K562 (cell line): ENCODE results near the gene MPPED2. TPM values are rescaled to one million over a fixed set of nuclear protein-coding genes. Genes with fewer than 3 reads are reported as not detected.

Experiments used
- ATAC-seq: fragments of 200-7000 bp; cut with Tn5 transposase; 3 replicates; pipeline ENCODE4 v1.9.1; 2020; ENCODE audit warnings: moderate library complexity
- BruUV-seq: library from RNA; stranded (reverse); fragments of 400-500 nt; replicated peaks from 2 replicates; lab custom pipeline; 2021; lab: Mats Ljungman, UMichigan
- CTCF ChIA-PET: fragments of 300-600 bp; formaldehyde crosslinking; extraction: SDS; loops from one replicate; lab custom pipeline; 2021; ENCODE audit warnings: low intra/inter-chr PET ratio; lab: Yijun Ruan, JAX
- POLR2A ChIA-PET: fragments of 300-600, 350-650 bp; sonication (Branson Sonifier 250); formaldehyde crosslinking; extraction: SDS; loops from one replicate; lab custom pipeline; 2021; ENCODE audit warnings: antibody characterized with exemption, inconsistent platforms; lab: Yijun Ruan, JAX
- DNase-seq, 4 experiments: peaks; one replicate each; pipeline versions ENCODE4 v3.0.0 to v3.0.0-alpha.2; 2011 to 2018; ENCODE audit warnings: low spot score in 3 of 4, mixed read lengths in 3 of 4; ENCODE audit errors: extremely low read depth in 1 of 4
- FAIRE-seq: peaks from 2 replicates; lab custom pipeline; 2011; peaks lifted over from hg19 to GRCh38; lab: Jason Lieb, UNC
- H2AFZ ChIP-seq: 2 replicates; pipeline ENCODE4 v1.6.0; 2011; ENCODE audit warnings: low read depth, low read length, control low read depth, inconsistent platforms
- H3K27ac ChIP-seq: fragments of 200-600 bp; 3 replicates; pipeline ENCODE4 v1.8.0; 2011; ENCODE audit warnings: low read depth, mild to moderate bottlenecking, control low read depth, inconsistent platforms, low read length, moderate library complexity, mixed read lengths; ENCODE audit errors: extremely low read depth
- H3K27me3 ChIP-seq, 2 experiments: fragments of 300-600 bp in 1 of 2; 2 replicates in 1 of 2; 3 replicates in 1 of 2; pipeline versions ENCODE4 v1.6.0 to v1.8.0; 2011; ENCODE audit warnings: inconsistent platforms in 2 of 2, low read length in 2 of 2, mild to moderate bottlenecking in 1 of 2, mixed read lengths in 1 of 2, moderate library complexity in 1 of 2; ENCODE audit not compliant: control insufficient read depth in 2 of 2, insufficient read depth in 2 of 2
- H3K36me3 ChIP-seq: fragments of 300-600 bp; 3 replicates; pipeline ENCODE4 v1.8.0; 2011; ENCODE audit warnings: mild to moderate bottlenecking, low read length, inconsistent platforms; ENCODE audit not compliant: control insufficient read depth, insufficient read depth
- H3K4me1 ChIP-seq, 2 experiments: fragments of 200-600 bp in 1 of 2; replicated peaks in 1 of 2; 2 replicates in 1 of 2; 3 replicates in 1 of 2; pipeline versions ENCODE4 v1.5.1 to v1.8.0; 2011; ENCODE audit warnings: inconsistent platforms in 2 of 2, low read length in 2 of 2, mild to moderate bottlenecking in 1 of 2, mixed read lengths in 1 of 2, moderate library complexity in 1 of 2; ENCODE audit not compliant: control insufficient read depth in 2 of 2, insufficient read depth in 2 of 2
- H3K4me2 ChIP-seq: 2 replicates; pipeline ENCODE4 v1.6.1; 2011; ENCODE audit warnings: low read length, control low read depth, inconsistent platforms, mixed read lengths; ENCODE audit not compliant: insufficient read depth
- H3K4me3 ChIP-seq: fragments of 200-600 bp; sonication (generic), shearing (Covaris generic); 2 replicates; pipeline ENCODE4 v1.5.1; 2016; ENCODE audit warnings: control low read depth, inconsistent platforms
- H3K79me2 ChIP-seq: fragments of 200-600 bp; 3 replicates; pipeline ENCODE4 v1.8.0; 2011; ENCODE audit warnings: low read length, inconsistent platforms; ENCODE audit not compliant: control insufficient read depth, insufficient read depth
- H3K9ac ChIP-seq, 2 experiments: 2 replicates each; pipeline versions ENCODE4 v1.6.0 to v1.6.1; 2011; ENCODE audit warnings: low read depth in 2 of 2, low read length in 2 of 2, control low read depth in 1 of 2, inconsistent platforms in 1 of 2, mild to moderate bottlenecking in 1 of 2, mixed read lengths in 1 of 2; ENCODE audit not compliant: insufficient read depth in 1 of 2
- H3K9me1 ChIP-seq: one replicate; pipeline ENCODE4 v1.6.0; 2011; ENCODE audit warnings: inconsistent platforms, mild to moderate bottlenecking, low read length, moderate library complexity; ENCODE audit not compliant: control insufficient read depth, insufficient read depth
- H3K9me3 ChIP-seq: replicated peaks from 2 replicates; pipeline ENCODE4 v1.5.1; 2011; ENCODE audit warnings: low read depth, low read length, inconsistent platforms; ENCODE audit not compliant: control insufficient read depth, insufficient read depth
- H4K20me1 ChIP-seq: replicated peaks from 2 replicates; pipeline ENCODE4 v1.6.1; 2011; ENCODE audit warnings: low read length, inconsistent platforms, mixed read lengths; ENCODE audit not compliant: control insufficient read depth, insufficient read depth
- CBFA2T3 ChIP-seq: fragments of 450-650 bp; IDR thresholded peaks from 2 replicates; pipeline ENCODE4 v1.6.1; 2017
- CHD4 ChIP-seq: fragments of 200-600 bp; sonication (generic); IDR thresholded peaks from 3 replicates; pipeline ENCODE4 v1.6.1; 2012; ENCODE audit warnings: low read depth, mild to moderate bottlenecking, mixed read lengths, low read length, inconsistent platforms; ENCODE audit not compliant: insufficient read depth, insufficient replicate concordance, poor library complexity, severe bottlenecking
- EGR1 ChIP-seq: fragments of 450-650 bp; conservative IDR thresholded peaks from 2 replicates; pipeline ENCODE4 v1.6.1; 2017; ENCODE audit warnings: mild to moderate bottlenecking
- GABPA ChIP-seq: fragments of 200-800 bp; sonication (Bioruptor generic); conservative IDR thresholded peaks from 2 replicates; pipeline ENCODE4 v1.6.1; 2016; ENCODE audit warnings: low read depth, missing genetic modification characterization, missing compliant biosample characterization
- ILF3 ChIP-seq: fragments of 450-650 bp; IDR thresholded peaks from 2 replicates; pipeline ENCODE4 v1.6.1; 2018; ENCODE audit warnings: antibody characterized with exemption, mild to moderate bottlenecking, moderate library complexity, borderline replicate concordance
- POLR2AphosphoS2 ChIP-seq: IDR thresholded peaks from 2 replicates; pipeline ENCODE4 v1.6.1; 2012; ENCODE audit warnings: low read length, improper control_type of control experiment
- RAD51 ChIP-seq: fragments of 450-650 bp; IDR thresholded peaks from 2 replicates; pipeline ENCODE4 v1.7.1; 2016; ENCODE audit warnings: low read depth, mild to moderate bottlenecking, borderline replicate concordance
- RBM15 ChIP-seq: fragments of 200-400 bp; formaldehyde crosslinking; IDR thresholded peaks from 2 replicates; pipeline ENCODE4 v1.6.1; 2018; ENCODE audit warnings: mild to moderate bottlenecking, low read length, moderate library complexity; ENCODE audit not compliant: insufficient read depth
- SUPT5H ChIP-seq: fragments of 450-650 bp; IDR thresholded peaks from 2 replicates; pipeline ENCODE4 v1.6.1; 2016
- ZNF699 ChIP-seq: fragments of 250-450 bp; sonication (Bioruptor Pico); IDR thresholded peaks from 2 replicates; pipeline ENCODE4 v1.8.0; 2021; ENCODE audit warnings: mild to moderate bottlenecking, moderate library complexity; ENCODE audit not compliant: insufficient replicate concordance
- WGBS: fragments of 100-300 bp; shearing (Covaris generic); methylation state at CpG from one replicate; pipeline ENCODE4 v1.1.6; 2016; ENCODE audit warnings: low coverage, mixed read lengths; ENCODE audit not compliant: insufficient coverage; ENCODE audit errors: missing lambda C conversion rate; 5-methylcytosine and 5-hydroxymethylcytosine counted together
- in situ Hi-C: fragments of 300-500 bp; cut with MboI; formaldehyde crosslinking; loops from 4 replicates; pipeline ENCODE4 v1.15.0; 2018; ENCODE audit warnings: inconsistent platforms, mixed read lengths
- intact Hi-C: fragments of 100-400 bp; cut with micrococcal nuclease; formaldehyde crosslinking; loops from 2 replicates; pipeline ENCODE4 v1.14.2; 2022
- polyA plus RNA-seq, 8 experiments: library from polyadenylated mRNA; depleted of rRNA in 4 of 8; stranded (reverse) in 5 of 8; unstranded in 3 of 8; fragments of >200 nt; fragmentation: Nextera tagmentation in 2 of 8; fragmentation: Illumina TruSeq in 1 of 8; extraction: Ambion mirVana in 2 of 8; extraction: Trizol in 1 of 8; gene quantifications; 2 replicates each; pipeline versions ENCODE4 v1.2.1 to v1.2.3, GENCODE V29; 2011 to 2014; ENCODE audit warnings: inconsistent platforms in 1 of 8, missing spikeins in 1 of 8
- total RNA-seq, 7 experiments: library from RNA; depleted of rRNA in 6 of 7; stranded (reverse); fragments of >200 nt in 6 of 7; fragmentation: Illumina TruSeq in 2 of 7; extraction: Trizol in 2 of 7; gene quantifications; 2 replicates each; pipeline versions ENCODE4 v1.2.1 to v1.2.3, GENCODE V29; 2011 to 2021; ENCODE audit warnings: low replicate concordance in 1 of 7
- TF ChIP-seq, protein P1 (sequence below): sonication (generic); IDR thresholded peaks from 2 replicates; pipeline ENCODE4 v1.6.1; 2016
- TF ChIP-seq, protein P2 (sequence below): fragments of 250-450 bp; sonication (Bioruptor Pico); IDR thresholded peaks from 2 replicates; pipeline ENCODE4 v1.8.0; 2022; ENCODE audit warnings: moderate library complexity, mild to moderate bottlenecking, inconsistent platforms

The MPPED2 gene
- total and polyA plus RNA-seq, 9 of the 15 experiments (the other 6 are each of a cell fraction or from before 2014, with no cell fraction given), result not detected

DNA sequence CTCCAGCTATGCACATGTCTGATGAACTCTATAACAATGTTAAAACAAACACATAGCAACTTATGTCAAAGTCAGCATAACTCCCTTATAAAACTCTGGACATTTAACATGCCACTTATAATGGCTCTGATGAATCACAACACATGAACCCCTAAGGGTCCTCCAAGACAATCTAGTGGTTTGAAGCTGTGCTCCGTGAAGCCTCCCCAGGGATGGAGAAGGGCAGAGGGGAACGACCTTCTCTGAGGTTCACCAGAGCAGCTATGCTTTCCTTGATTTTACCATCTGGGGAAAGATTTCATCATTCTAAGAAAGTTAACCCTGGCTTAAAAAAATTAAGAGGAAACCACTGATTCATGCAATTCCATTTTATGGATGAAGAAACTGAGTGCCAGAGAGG is 84.4 kb downstream of the MPPED2 start (continued):
- TF ChIP-seq, protein P1, sequence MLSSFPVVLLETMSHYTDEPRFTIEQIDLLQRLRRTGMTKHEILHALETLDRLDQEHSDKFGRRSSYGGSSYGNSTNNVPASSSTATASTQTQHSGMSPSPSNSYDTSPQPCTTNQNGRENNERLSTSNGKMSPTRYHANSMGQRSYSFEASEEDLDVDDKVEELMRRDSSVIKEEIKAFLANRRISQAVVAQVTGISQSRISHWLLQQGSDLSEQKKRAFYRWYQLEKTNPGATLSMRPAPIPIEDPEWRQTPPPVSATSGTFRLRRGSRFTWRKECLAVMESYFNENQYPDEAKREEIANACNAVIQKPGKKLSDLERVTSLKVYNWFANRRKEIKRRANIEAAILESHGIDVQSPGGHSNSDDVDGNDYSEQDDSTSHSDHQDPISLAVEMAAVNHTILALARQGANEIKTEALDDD, result no peak
- no peak for TF ChIP-seq CBFA2T3

DNA sequence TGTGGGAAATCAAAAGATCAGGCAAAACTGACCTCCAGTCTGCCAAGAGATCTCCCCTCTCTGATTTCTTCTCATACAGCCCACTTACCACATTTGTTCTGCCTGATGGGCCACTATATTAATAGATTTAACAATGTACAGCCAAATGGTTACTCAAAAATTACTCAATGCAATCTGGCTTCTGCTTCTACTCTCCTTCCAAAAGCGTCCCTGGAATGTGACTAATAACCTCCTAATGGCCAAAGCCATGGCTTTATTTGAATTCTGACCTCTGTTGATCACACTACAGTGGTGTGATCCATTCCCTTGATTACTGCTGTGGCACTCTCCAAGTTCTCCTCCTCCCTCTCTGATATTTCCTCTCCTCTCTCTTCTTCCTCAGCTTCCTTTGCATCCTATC is 86.2 kb downstream of the MPPED2 start:
- Histone ChIP-seq H3K36me3 (no peaks in the 10 kb centered on the region), H3K9me3 (no peaks in the 10 kb centered on the region), H3K4me1 (no peaks in the 10 kb centered on the region), H3K4me3 (no peak overlapping the region), H4K20me1 (no peaks in the 10 kb centered on the region), H3K27ac (no peak overlapping the region), H3K4me2 (no peak overlapping the region), H2AFZ (no peak overlapping the region), H3K9ac (no peak overlapping the region), H3K9me1 (no peaks in the 10 kb centered on the region), H3K27me3 (no peaks in the 10 kb centered on the region), H3K79me2 (no peaks in the 10 kb centered on the region)
- no TSS peak for BruUV-seq
- ChIA-PET POLR2A (no interaction called here), CTCF (no interaction called here)
- in situ Hi-C loops, result no loop called here
- FAIRE-seq (no peak), ATAC-seq (no peak), DNase-seq (no peak)
- TF ChIP-seq CHD4 (no peak), SUPT5H (no peak), EGR1 (no peak), ZNF699 (CRISPR knock-in tag) (no peak), GABPA (no peak), POLR2AphosphoS2 (no peak), RAD51 (no peak), RBM15 (no peak), ILF3 (no peak)
- TF ChIP-seq, protein P2, sequence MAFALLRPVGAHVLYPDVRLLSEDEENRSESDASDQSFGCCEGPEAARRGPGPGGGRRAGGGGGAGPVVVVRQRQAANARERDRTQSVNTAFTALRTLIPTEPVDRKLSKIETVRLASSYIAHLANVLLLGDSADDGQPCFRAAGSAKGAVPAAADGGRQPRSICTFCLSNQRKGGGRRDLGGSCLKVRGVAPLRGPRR, result no peak
- WGBS, result 0% methylated on average over 1 of the region's 1 CpG
- intact Hi-C loops, result no loop called here
